Muscle of leg (tissue), 11 donors: ENCODE measurements around the gene ANO6. TPM values are rescaled to one million over a fixed set of nuclear protein-coding genes. Genes with fewer than 3 reads are reported as not detected.
A peak's percentile ranks its signal among the peaks of the same experiment; 100 is the strongest.
"Not testable (repeated sequence)": the region's sequence is repeated elsewhere in the genome, so short reads cannot be mapped to it uniquely, and the experiment has no call there.

Source experiments
- DNase-seq: peaks from one replicate; pipeline ENCODE4 v3.0.0; 2013
- H3K27ac ChIP-seq: one replicate; pipeline ENCODE4 v1.5.1; 2013; ENCODE audit warnings: mild to moderate bottlenecking, low read length, control low read depth
- H3K27me3 ChIP-seq: one replicate; pipeline ENCODE4 v1.6.1; 2013; ENCODE audit warnings: low read length; ENCODE audit not compliant: control insufficient read depth, insufficient read depth
- H3K36me3 ChIP-seq: one replicate; pipeline ENCODE4 v1.6.1; 2013; ENCODE audit warnings: low read length; ENCODE audit not compliant: control insufficient read depth, insufficient read depth
- H3K4me1 ChIP-seq: one replicate; pipeline ENCODE4 v1.6.1; 2013; ENCODE audit warnings: low read length; ENCODE audit not compliant: control insufficient read depth, insufficient read depth
- H3K4me3 ChIP-seq: one replicate; pipeline ENCODE4 v1.5.1; 2013; ENCODE audit warnings: low read length, control low read depth
- H3K9me3 ChIP-seq: replicated peaks from 2 replicates; pipeline ENCODE4 v1.6.1; 2013; ENCODE audit warnings: low read depth, low read length; ENCODE audit not compliant: control insufficient read depth
- WGBS: methylation state at CpG from one replicate; pipeline ENCODE4 v1.1.5; 2013; ENCODE audit warnings: missing lambda C conversion rate; ENCODE audit not compliant: insufficient coverage; 5-methylcytosine and 5-hydroxymethylcytosine counted together
- polyA plus RNA-seq, 8 donors: library from polyadenylated mRNA; unstranded; fragments of 120-200 nt; gene quantifications; one replicate each; pipeline versions ENCODE4 v1.2.1 to v1.2.3, GENCODE V29; 2013; ENCODE audit warnings: inconsistent platforms in 1 of 8, low replicate concordance in 1 of 8; ENCODE audit not compliant: insufficient read length in 8 of 8, insufficient read depth in 1 of 8
- total RNA-seq: library from RNA; stranded (reverse); fragments of 120-200 nt; gene quantifications from one replicate; pipeline ENCODE4 v1.2.4, GENCODE V29; 2013

Gene ANO6
- total and polyA plus RNA-seq, 9 donors: 38.7 to 61.7 (median 56.7) TPM

- Histone ChIP-seq H3K27me3 (no peaks in the 10 kb centered on the region), H3K4me3 (no peak overlapping the region), H3K36me3 (peaks cover 2% of the 10 kb centered on the region), H3K9me3 (no peaks in the 10 kb centered on the region), H3K27ac (no peak overlapping the region), H3K4me1 (peaks cover 7% of the 10 kb centered on the region)
- WGBS: 18% methylated on average over 1 of the region's 3 CpGs
- DNase-seq: peak; percentile 62
Observed at GRCh38 chr12:45303945-45304344, 88.0 kb downstream of the ANO6 start.

GRCh38 chr12:45304514-45305178 lies 88.8 kb downstream of the ANO6 start:
- no peaks in the 10 kb centered on the region for H3K9me3 ChIP-seq
- DNase-seq: peak; percentile 26
- no peak overlapping the region for H3K27ac ChIP-seq
- H3K4me3 ChIP-seq: no peak overlapping the region
- no peaks in the 10 kb centered on the region for H3K27me3 ChIP-seq
- peaks cover 7% of the 10 kb centered on the region for H3K4me1 ChIP-seq
- H3K36me3 ChIP-seq: peaks cover 2% of the 10 kb centered on the region
- no CpG with 5 or more reads among the region's 5 CpGs for WGBS

GRCh38 chr12:45305907-45306306 lies 90.0 kb downstream of the ANO6 start:
- H3K36me3 ChIP-seq: peaks cover 2% of the 10 kb centered on the region
- DNase-seq: peak; percentile 72
- no peaks in the 10 kb centered on the region for H3K27me3 ChIP-seq
- peaks cover 7% of the 10 kb centered on the region for H3K4me1 ChIP-seq
- no peak overlapping the region for H3K27ac ChIP-seq
- no CpG with 5 or more reads among the region's 3 CpGs for WGBS
- no peak overlapping the region for H3K4me3 ChIP-seq
- H3K9me3 ChIP-seq: no peaks in the 10 kb centered on the region

GRCh38 chr12:45309836-45310626 lies 94.1 kb downstream of the ANO6 start:
- Histone ChIP-seq H3K27ac (no peak overlapping the region), H3K27me3 (no peaks in the 10 kb centered on the region), H3K36me3 (peaks cover 6% of the 10 kb centered on the region), H3K4me1 (peaks cover 7% of the 10 kb centered on the region), H3K4me3 (no peak overlapping the region), H3K9me3 (no peaks in the 10 kb centered on the region)
- WGBS: 0% methylated on average over 1 of the region's 1 CpG
- peak; percentile 73 for DNase-seq

DNA sequence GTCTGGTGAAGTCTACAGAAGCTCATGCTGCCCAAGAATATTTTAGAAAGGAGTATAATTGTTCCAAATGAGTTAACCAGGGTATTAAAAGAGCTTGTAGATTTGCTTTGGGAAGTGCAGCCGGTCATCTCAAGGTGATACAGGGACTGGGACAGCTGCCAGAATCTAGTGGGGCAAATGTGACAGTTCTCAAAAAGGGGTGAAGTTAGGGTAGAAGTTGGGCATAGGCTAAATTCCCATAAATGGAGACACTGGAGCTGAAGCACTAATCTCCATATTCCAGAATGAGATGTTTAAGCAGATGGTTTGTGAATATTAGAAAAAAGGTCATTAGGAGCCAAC lies 94.7 kb downstream of the ANO6 start:
- no peak overlapping the region for H3K27ac ChIP-seq

GRCh38 chr12:45312012-45312411 lies 96.1 kb downstream of the ANO6 start:
- H3K4me3 ChIP-seq: no peak overlapping the region

More for the DNA sequence above, 94.7 kb downstream of the ANO6 start:
- 65% methylated on average over 1 of the region's 1 CpG for WGBS
- H3K27me3 ChIP-seq: no peaks in the 10 kb centered on the region
- H3K36me3 ChIP-seq: peaks cover 11% of the 10 kb centered on the region
- H3K4me3 ChIP-seq: no peak overlapping the region
- no peaks in the 10 kb centered on the region for H3K9me3 ChIP-seq
- DNase-seq: peak; percentile 16
- peaks cover 4% of the 10 kb centered on the region for H3K4me1 ChIP-seq

DNA sequence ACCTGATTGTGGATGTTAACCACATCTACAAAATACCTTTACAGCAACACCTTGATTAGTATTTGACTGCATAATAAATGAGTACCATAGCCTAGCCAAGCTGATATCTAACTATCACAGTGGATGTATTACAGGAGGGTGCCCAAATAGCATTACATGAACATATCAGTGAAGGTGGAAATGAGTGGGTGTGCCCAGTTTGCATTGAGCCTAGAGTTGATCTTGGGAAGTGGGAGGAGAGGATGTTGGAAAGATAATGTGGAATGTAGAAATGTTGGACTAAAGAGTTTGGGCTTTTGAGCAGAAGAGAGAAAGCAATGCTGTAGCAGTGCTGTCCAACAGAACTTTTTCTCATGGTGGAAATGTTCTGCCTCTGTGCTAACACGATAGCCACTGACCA lies 98.9 kb downstream of the ANO6 start:
- WGBS: 100% methylated on average over 1 of the region's 1 CpG
- no peak overlapping the region for H3K27ac ChIP-seq
- no peak overlapping the region for H3K4me3 ChIP-seq
- no peaks in the 10 kb centered on the region for H3K27me3 ChIP-seq
- H3K9me3 ChIP-seq: no peaks in the 10 kb centered on the region
- H3K36me3 ChIP-seq: peaks cover 13% of the 10 kb centered on the region
- DNase-seq: no peak
- H3K4me1 ChIP-seq: no peaks in the 10 kb centered on the region

More at GRCh38 chr12:45312012-45312411, 96.1 kb downstream of the ANO6 start:
- DNase-seq: no peak
- no peaks in the 10 kb centered on the region for H3K4me1 ChIP-seq
- no peak overlapping the region for H3K27ac ChIP-seq
- no peaks in the 10 kb centered on the region for H3K9me3 ChIP-seq
- peaks cover 13% of the 10 kb centered on the region for H3K36me3 ChIP-seq
- H3K27me3 ChIP-seq: no peaks in the 10 kb centered on the region
- WGBS: no CpG with 5 or more reads among the region's 1 CpG

- H3K27ac ChIP-seq: no peak overlapping the region
- H3K36me3 ChIP-seq: peaks cover 13% of the 10 kb centered on the region
- WGBS: 91% methylated on average over 2 of the region's 4 CpGs
- H3K4me3 ChIP-seq: no peak overlapping the region
- H3K9me3 ChIP-seq: no peaks in the 10 kb centered on the region
- DNase-seq: no peak
- H3K4me1 ChIP-seq: no peaks in the 10 kb centered on the region
- no peaks in the 10 kb centered on the region for H3K27me3 ChIP-seq
Observed at GRCh38 chr12:45315462-45315861, 99.6 kb downstream of the ANO6 start.

DNA sequence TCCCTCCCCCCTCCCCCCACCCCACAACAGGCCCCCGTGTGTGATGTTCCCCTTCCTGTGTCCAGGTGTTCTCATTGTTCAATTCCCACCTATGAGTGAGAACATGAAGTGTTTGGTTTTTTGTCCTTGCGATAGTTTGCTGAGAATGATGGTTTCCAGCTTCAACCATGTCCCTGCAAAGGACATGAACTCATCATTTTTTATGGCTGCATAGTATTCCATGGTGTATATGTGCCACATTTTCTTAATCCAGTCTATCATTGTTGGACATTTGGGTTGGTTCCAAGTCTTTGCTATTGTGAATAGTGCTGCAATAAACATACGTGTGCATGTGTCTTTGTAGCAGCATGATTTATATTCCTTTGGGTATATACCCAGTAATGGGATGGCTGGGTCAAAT lies 101.4 kb downstream of the ANO6 start:
- DNase-seq, H3K9me3 ChIP-seq, H3K27ac ChIP-seq, H3K27me3 ChIP-seq, H3K4me3 ChIP-seq, H3K4me1 ChIP-seq: not testable (repeated sequence)
- WGBS: no CpG with 5 or more reads among the region's 3 CpGs
- H3K36me3 ChIP-seq: peaks cover 13% of the 10 kb centered on the region

DNA sequence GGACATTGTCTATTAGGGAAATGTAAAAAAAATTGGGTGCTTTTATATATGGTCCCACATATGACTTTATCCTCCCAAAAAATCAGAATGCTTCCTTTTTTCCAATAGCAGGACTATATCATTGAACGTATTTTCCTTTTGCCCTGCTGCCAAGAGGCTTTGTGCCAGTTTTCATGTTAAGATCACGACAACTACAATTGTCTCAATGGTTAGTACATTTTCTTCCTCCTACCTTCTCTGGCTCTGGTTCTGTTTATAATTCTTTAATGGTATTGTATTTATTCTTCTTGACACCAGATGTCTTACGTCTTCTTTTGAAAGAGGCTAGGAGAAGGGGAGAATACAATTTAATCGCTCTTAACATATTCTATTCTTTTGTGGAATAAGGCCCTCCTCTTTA lies 106.9 kb downstream of the ANO6 start:
- peak; percentile 23 for DNase-seq
- H3K27ac ChIP-seq: no peak overlapping the region
- WGBS: no CpG with 5 or more reads among the region's 4 CpGs

More for the DNA sequence above, 106.9 kb downstream of the ANO6 start:
- Histone ChIP-seq H3K4me3 (no peak overlapping the region), H3K27me3 (no peaks in the 10 kb centered on the region), H3K4me1 (no peaks in the 10 kb centered on the region), H3K9me3 (no peaks in the 10 kb centered on the region), H3K36me3 (no peaks in the 10 kb centered on the region)
